Prostate gland (tissue), 2 donors: ENCODE results near the gene EP400.

Experiments
- CTCF ChIP-seq, 4 experiments: fragments of 200-600 bp in 2 of 4; fragments of 450-650 bp in 2 of 4; sonication (generic) in 2 of 4; IDR thresholded peaks; 1 replicate in 3 of 4; 2 replicates in 1 of 4; pipeline ENCODE4 v1.5.1; 2016 to 2019; ENCODE audit warnings: antibody characterized with exemption in 4 of 4, mild to moderate bottlenecking in 2 of 4, moderate library complexity in 2 of 4
- POLR2A ChIP-seq: fragments of 450-650 bp; IDR thresholded peaks from one replicate; pipeline ENCODE4 v1.6.1; 2016; ENCODE audit warnings: antibody characterized with exemption, mild to moderate bottlenecking

DNA sequence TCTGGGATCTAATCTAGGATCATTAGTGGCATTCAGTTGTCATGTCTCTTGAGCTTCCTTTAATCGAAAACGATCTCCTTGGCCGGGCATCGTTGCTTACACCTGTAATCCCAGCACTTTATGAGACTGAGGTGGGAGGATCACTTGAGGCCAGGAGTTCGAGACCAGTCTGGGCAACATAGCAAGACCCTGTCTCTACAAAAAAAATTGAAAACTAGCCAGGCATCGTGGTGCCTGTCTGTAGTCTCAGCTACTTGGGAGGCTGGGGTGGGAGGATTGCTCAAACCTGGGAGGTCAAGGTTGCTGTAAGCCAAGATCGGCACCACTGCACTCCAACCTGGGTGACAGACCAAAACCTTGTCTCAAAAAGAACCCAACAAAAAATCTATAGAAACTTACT is 11.7 kb upstream of the EP400 start:
- TF ChIP-seq CTCF (IDR thresholded peaks at IDR 0.05), result no peak
- TF ChIP-seq POLR2A, result no peak
